GM21786 (cell line): ENCODE measurements around the gene ARHGAP10.

Experiments
- ATAC-seq: cut with Tn5 transposase; IDR thresholded peaks from one replicate; pipeline ENCODE4 v1.9.1; 2021; ENCODE audit not compliant: unreplicated experiment

ARHGAP10 gene

GRCh38 chr4:147764337-147764736, 32.4 kb downstream of the ARHGAP10 start:
- no peak for ATAC-seq

DNA sequence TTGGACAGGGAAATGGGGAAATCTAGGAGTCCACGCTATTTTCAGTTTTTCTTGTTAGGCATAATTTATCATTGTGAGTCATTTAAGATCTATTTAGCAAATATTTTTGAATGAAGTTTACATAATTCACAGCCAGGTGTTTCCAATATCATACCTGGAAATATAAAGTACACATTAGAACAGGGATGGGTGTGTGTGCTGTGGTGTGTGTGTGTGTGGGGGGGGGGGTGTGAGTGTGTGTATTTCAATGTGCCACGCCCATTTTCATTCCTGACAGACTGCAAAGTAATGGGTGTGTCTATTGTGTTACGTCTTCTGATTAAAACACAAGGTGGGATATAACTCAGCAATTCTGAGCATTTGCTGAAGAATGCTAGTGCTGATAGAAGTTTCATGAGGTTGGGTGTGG, 33.2 kb downstream of the ARHGAP10 start:
- ATAC-seq: no peak

GRCh38 chr4:147768113-147768512, 36.2 kb downstream of the ARHGAP10 start:
- no peak for ATAC-seq

DNA sequence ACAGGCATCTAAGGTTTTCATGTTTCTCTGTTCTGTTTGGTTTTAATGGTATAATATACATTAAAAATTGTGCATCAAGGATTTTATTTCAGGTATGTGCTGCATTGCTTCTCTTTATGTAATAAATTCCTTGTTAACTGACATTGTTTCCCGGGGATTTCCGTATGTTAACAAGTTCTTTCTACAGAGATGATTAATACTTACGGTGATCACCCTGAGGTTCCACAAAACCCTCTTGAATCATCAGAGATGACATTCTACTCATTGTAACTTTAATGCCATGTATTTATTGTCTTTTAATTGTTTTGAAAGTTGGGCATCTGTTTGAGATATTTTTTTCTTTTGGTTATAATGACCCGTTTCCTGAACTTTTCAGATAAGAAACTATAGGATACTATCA, 37.5 kb downstream of the ARHGAP10 start:
- ATAC-seq: no peak

DNA sequence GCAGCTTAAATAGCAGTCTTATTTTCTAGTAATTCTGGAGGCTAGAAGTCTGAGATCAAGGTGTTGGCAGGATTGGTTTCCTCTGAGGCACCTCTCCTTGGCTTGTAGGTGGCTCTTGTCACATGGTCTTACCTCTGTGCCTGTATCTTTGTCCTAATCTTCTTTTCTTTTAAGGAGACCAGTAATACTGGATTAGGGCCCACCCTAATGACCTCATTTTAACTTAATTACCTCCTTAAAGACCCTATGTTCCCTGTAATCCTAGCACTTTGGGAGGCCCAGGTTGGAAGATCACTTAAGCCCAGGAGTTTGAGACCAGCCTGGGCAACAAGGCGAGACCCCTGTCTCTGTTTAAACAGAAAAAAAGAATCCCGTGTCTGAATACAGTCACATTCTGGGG, 38.9 kb downstream of the ARHGAP10 start:
- ATAC-seq: no peak

DNA sequence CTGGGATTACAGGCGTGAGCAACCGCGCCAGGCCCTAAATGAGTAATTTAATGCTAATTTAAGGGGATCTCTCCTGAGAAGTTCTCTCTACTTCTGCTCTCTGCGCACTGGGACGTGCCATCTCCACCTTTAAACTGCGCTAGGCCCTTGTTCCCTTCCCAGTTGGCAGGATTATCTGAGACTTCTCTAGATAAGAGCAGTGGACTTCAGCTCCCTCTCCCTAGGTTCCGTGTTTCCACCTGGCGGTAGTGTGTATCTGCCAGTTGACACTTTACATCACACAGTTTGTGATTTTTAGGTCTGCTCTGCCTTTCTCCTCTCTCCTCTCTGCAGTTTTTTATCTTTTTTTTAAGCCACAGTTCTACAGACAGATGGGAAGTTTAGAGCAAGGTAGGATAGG, 40.2 kb downstream of the ARHGAP10 start:
- no peak for ATAC-seq

- ATAC-seq: no peak
Observed at GRCh38 chr4:147772459-147772969, 40.6 kb downstream of the ARHGAP10 start.

- ATAC-seq: no peak
Observed at GRCh38 chr4:147773261-147774184, 41.6 kb downstream of the ARHGAP10 start.

DNA sequence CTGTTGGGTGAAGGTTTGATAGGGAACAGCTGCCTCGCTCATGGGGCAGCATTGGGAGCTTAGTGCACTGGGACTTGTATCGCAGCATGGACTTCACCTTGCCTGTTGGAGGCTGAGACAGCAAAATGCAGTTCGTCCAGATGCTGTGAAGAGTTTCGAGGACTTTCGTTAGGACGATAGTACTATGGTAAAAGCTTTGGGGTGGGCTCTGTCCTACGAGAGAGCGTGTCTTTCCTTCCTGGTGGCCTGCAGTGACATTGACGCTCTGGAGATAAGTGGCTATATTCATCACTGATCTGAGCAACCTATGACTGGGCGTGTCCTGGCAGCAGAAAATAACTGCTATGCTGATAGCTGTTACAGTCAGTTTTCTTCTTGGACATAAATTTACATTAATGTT, 44.8 kb downstream of the ARHGAP10 start:
- ATAC-seq: no peak

DNA sequence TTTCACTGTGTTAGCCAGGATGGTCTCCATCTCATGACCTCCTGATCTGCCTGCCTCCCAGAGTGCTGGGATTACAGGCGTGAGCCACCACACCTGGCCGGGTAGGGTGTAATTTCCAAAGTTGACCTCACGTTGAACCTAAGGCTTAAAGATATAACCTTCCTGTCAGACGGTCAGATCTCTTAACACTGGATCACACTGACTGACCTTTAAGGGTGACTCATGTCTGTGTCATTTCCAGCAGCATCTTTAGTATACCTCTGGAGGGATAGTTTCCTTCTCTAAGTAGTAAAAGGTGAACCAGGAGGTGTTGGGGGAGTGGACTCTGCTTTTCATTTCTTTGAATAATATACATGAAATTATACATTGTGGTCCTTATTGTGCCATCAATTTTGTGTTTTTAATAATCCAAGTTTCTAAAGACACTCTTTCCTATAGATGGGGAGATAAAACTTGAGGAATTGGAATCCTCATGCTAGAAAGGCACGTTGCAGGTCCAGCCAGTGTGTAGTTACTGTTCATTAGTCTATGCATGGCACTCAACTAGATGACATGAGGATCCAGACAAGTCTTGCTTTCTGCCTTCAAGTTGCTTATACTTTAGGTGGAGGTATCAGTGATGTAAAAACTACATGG, 45.7 kb downstream of the ARHGAP10 start:
- ATAC-seq: no peak

GRCh38 chr4:147778942-147779341, 47.1 kb downstream of the ARHGAP10 start:
- ATAC-seq: peak; percentile 47

DNA sequence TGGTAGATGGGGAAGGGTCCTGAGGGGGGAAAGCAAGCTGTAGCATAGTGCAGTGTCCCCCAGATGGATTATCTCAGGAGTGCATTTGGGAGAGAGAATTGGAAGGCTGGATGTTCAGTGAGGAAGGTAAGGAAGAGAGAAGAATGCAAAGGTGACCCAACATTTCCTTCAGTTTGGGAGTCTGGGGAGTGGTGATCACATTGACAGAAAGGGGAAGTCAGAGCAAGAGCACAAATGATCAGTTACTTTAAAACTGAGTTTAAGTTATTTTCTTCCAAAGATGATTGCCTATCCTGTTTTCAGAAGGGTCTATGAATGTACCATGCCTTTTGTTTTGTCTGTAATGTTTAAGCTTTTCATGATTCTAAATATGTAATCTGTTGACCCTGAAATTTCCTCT, 47.6 kb downstream of the ARHGAP10 start:
- ATAC-seq: no peak

GRCh38 chr4:147780137-147780777, 48.4 kb downstream of the ARHGAP10 start:
- ATAC-seq: peak; percentile 47

GRCh38 chr4:147782087-147782781, 50.3 kb downstream of the ARHGAP10 start:
- ATAC-seq: no peak

GRCh38 chr4:147785129-147785528, 53.2 kb downstream of the ARHGAP10 start:
- ATAC-seq: no peak

- peak; percentile 90 for ATAC-seq
Observed at GRCh38 chr4:147786031-147786430, 54.1 kb downstream of the ARHGAP10 start.

DNA sequence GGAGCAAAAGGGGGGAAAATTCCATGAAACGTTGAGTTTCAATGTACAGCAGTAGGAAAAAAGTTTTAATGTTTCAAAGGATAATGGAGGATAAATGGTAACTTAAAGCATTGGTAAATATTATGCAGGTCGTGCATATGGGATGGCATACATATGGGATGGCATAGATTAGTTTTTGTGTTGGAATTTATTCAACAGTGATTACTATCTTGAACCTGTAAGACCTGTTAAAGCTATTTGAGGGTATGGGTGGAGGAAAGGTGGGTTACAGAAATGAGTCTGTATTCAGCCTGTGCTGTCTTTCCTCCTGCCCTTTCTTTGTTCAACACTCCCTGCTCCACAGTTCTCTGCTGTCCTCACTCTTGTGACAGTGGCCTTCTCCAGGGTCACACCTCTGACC, 54.6 kb downstream of the ARHGAP10 start:
- ATAC-seq: no peak

DNA sequence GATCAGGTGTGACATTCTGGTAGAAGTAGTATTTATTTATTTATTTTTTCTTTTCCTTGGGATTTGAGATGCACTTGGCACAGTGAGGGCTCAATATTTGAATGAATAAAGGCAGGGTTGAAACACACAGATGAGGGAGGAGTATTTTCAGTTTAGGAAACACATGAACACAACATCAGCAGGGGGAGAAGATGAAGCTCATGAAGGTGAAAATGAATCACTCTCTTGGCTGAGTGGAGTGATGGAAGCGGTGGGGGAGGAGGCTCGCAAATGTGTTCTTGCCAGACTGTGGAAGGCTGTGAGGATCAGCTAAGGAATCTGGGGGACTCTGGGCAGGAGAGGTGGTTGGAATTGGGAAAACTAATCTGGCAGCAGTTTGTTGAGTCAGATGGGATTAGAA, 55.3 kb downstream of the ARHGAP10 start:
- ATAC-seq: no peak

GRCh38 chr4:147788791-147789190, 56.9 kb downstream of the ARHGAP10 start:
- ATAC-seq: no peak

DNA sequence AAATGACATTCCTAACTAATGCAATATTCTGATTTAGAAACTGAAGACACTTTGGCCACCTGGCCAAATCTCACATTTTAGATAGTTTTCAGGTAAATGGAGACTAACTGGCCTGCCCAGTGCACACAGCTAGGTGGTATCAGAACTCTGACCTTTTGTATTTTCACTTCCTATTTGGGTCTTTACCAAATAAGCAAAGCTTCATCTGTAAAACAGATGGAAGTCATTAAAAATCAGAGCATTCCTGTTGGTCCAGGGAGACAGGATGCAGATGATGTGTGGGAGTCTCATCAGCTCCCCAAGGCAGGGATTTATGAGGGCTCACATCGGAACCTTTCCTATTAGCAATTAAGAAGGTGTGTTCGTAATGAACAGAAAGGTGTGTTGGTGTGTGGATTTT, 57.7 kb downstream of the ARHGAP10 start:
- ATAC-seq: no peak

DNA sequence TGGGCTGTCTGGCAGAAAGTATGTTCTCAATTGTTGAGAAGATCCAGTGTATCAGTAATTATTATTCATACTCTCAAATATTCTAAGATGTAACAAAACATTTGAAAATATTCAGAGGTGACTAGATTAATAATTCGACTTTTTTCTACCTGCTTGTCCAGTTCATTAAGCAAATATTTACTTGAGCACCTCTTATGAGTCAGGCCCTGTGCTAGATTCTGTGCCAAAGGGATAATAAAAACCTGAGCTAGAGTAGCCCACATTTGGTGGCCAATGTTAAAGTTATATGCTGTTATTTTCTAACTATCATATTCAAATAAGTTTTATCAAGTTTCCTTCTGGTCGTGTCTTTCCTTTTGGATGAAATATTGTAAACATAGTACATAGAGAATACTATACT, 58.5 kb downstream of the ARHGAP10 start:
- no peak for ATAC-seq
